Keratinocyte (primary cell): ENCODE measurements around the gene GINS1. TPM values are rescaled to one million over a fixed set of nuclear protein-coding genes. Genes with fewer than 3 reads are reported as not detected.

Experiments
- DNase-seq: peaks from one replicate; pipeline ENCODE4 v3.0.0-alpha.2; 2011; ENCODE audit warnings: low read depth, missing footprints, low spot score
- FAIRE-seq: peaks from 2 replicates; lab custom pipeline; 2011; peaks lifted over from hg19 to GRCh38; lab: Jason Lieb, UNC
- H2AFZ ChIP-seq: 2 replicates; pipeline ENCODE4 v1.6.0; 2012; ENCODE audit warnings: low read length, control low read depth, inconsistent platforms; ENCODE audit not compliant: control insufficient read depth
- H3K27ac ChIP-seq: 2 replicates; pipeline ENCODE4 v1.5.1; 2011; ENCODE audit warnings: low read length; ENCODE audit not compliant: control insufficient read depth, insufficient read depth
- H3K27me3 ChIP-seq: 3 replicates; pipeline ENCODE4 v1.6.0; 2011; ENCODE audit warnings: low read length; ENCODE audit not compliant: control insufficient read depth, insufficient read depth; ENCODE audit errors: extremely low read depth
- H3K36me3 ChIP-seq, 2 experiments: 2 replicates in 1 of 2; 3 replicates in 1 of 2; pipeline ENCODE4 v1.5.1; 2011; ENCODE audit warnings: low read length in 2 of 2, mild to moderate bottlenecking in 1 of 2; ENCODE audit not compliant: control insufficient read depth in 2 of 2, insufficient read depth in 2 of 2; ENCODE audit errors: extremely low read depth in 1 of 2
- H3K4me1 ChIP-seq: 3 replicates; pipeline ENCODE4 v1.5.1; 2011; ENCODE audit warnings: low read length; ENCODE audit not compliant: control insufficient read depth, insufficient read depth; ENCODE audit errors: extremely low read depth
- H3K4me2 ChIP-seq: 3 replicates; pipeline ENCODE4 v1.6.0; 2011; ENCODE audit warnings: low read depth, low read length; ENCODE audit not compliant: control insufficient read depth, insufficient read depth; ENCODE audit errors: extremely low read depth
- H3K4me3 ChIP-seq, 3 experiments: fragments of 200-600 bp in 1 of 3; sonication (generic) in 1 of 3; 2 replicates in 2 of 3; 3 replicates in 1 of 3; pipeline ENCODE4 v1.5.1; 2011 to 2016; ENCODE audit warnings: low read length in 3 of 3, mild to moderate bottlenecking in 3 of 3, control low read depth in 2 of 3, inconsistent platforms in 1 of 3, low read depth in 1 of 3, mixed read lengths in 1 of 3, mixed run types in 1 of 3, moderate library complexity in 1 of 3; ENCODE audit not compliant: control insufficient read depth in 2 of 3, insufficient read depth in 2 of 3; ENCODE audit errors: extremely low read depth in 1 of 3
- H3K79me2 ChIP-seq: 2 replicates; pipeline ENCODE4 v1.6.0; 2012; ENCODE audit warnings: low read length; ENCODE audit not compliant: control insufficient read depth, insufficient read depth
- H3K9ac ChIP-seq: 3 replicates; pipeline ENCODE4 v1.6.0; 2011; ENCODE audit warnings: low read length; ENCODE audit not compliant: control insufficient read depth, insufficient read depth; ENCODE audit errors: extremely low read depth
- H3K9me1 ChIP-seq: 3 replicates; pipeline ENCODE4 v1.6.0; 2011; ENCODE audit warnings: low read length; ENCODE audit not compliant: control insufficient read depth, insufficient read depth; ENCODE audit errors: extremely low read depth
- H3K9me3 ChIP-seq: 2 replicates; pipeline ENCODE4 v1.5.1; 2012; ENCODE audit warnings: low read depth, low read length; ENCODE audit not compliant: control insufficient read depth
- H4K20me1 ChIP-seq: 3 replicates; pipeline ENCODE4 v1.6.0; 2011; ENCODE audit warnings: low read length; ENCODE audit not compliant: control insufficient read depth, insufficient read depth; ENCODE audit errors: extremely low read depth
- CTCF ChIP-seq, 3 experiments: IDR thresholded peaks in 1 of 3; conservative IDR thresholded peaks in 1 of 3; optimal IDR thresholded peaks in 1 of 3; 2 replicates in 2 of 3; 3 replicates in 1 of 3; pipeline versions ENCODE3 to v1.5.1; 2011; ENCODE audit warnings: low read length in 3 of 3, mild to moderate bottlenecking in 3 of 3, moderate library complexity in 2 of 3, control low read depth in 1 of 3, inconsistent platforms in 1 of 3; ENCODE audit not compliant: insufficient read depth in 2 of 3; ENCODE audit errors: extremely low read depth in 1 of 3
- EZH2 ChIP-seq: IDR thresholded peaks from one replicate; pipeline ENCODE4 v1.6.1; 2012; ENCODE audit warnings: inconsistent platforms, mild to moderate bottlenecking, low read length, moderate library complexity
- dilution Hi-C: fragments of 300-500 bp; cut with MboI; formaldehyde crosslinking; loops from one replicate; pipeline ENCODE4 v1.7.0; 2020; ENCODE audit warnings: low sequenced_read_pairs; ENCODE audit not compliant: extremely low pct_ligation_motif_present
- polyA plus RNA-seq, 5 experiments: library from polyadenylated mRNA; depleted of rRNA in 3 of 5; stranded (reverse) in 3 of 5; stranded (forward) in 1 of 5; unstranded in 1 of 5; fragments of >200 nt; gene quantifications; 1 replicate in 1 of 5; 2 replicates in 3 of 5; 3 replicates in 1 of 5; pipeline versions ENCODE4 v1.2.1 to v1.2.3, GENCODE V29; 2011 to 2012; ENCODE audit warnings: missing spikeins in 2 of 5, low read depth in 1 of 5, low replicate concordance in 1 of 5

GINS1 gene
- polyA plus RNA-seq, 1 donor (not counting 4 experiments of a cell fraction or from before 2014, with no cell fraction given): 12.5 TPM

- DNase-seq (no peak), FAIRE-seq (peak; percentile 96)
- H4K20me1 ChIP-seq: no peaks in the 10 kb centered on the region
- no peaks in the 10 kb centered on the region for H3K79me2 ChIP-seq
- no peak overlapping the region for H3K9ac ChIP-seq
- H3K27ac ChIP-seq: peak overlapping the region; percentile 4
- H3K4me1 ChIP-seq: peaks cover 44% of the 10 kb centered on the region
- dilution Hi-C loops: no loop called here
- no peaks in the 10 kb centered on the region for H3K36me3 ChIP-seq
- H3K4me2 ChIP-seq: peak overlapping the region; percentile 45
- no peaks in the 10 kb centered on the region for H3K9me1 ChIP-seq
- peaks cover 8% of the 10 kb centered on the region for H3K27me3 ChIP-seq
- H2AFZ ChIP-seq: no peak overlapping the region
- no peak for TF ChIP-seq CTCF (optimal IDR thresholded peaks at IDR 0.05 in 1 of 3, IDR thresholded peaks at IDR 0.05 in 1 of 3, conservative IDR thresholded peaks at IDR 0.05 in 1 of 3; ENCODE audit: extremely low read depth in 1 of 3, insufficient read depth in 2 of 3, low read length in 3 of 3)
- no peak for TF ChIP-seq EZH2
- no peaks in the 10 kb centered on the region for H3K9me3 ChIP-seq
- H3K4me3 ChIP-seq: no peak overlapping the region
Measured at GRCh38 chr20:25484911-25485511, 77.5 kb downstream of the GINS1 start.

DNA sequence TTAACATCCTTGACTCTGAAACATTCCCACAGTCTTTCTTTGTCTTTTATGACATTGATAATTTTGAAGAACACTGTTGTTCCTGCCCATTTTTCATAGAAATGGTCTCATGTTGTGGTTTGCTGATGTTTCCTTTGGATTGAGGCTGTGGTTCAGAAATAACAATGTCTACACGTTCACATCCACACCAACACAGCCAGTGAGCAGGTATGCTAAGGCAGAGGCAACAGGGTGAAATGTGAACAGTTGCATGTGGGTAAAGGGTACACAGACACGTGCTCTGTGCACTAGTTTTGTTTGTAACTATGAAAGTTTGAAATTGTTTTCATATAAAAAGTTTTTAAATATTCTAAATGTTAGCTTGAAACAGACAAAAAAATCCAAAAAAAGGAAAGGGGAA, 78.4 kb downstream of the GINS1 start:
- Histone ChIP-seq H3K36me3 (no peaks in the 10 kb centered on the region), H3K9me3 (no peaks in the 10 kb centered on the region), H3K27ac (no peak overlapping the region), H4K20me1 (no peaks in the 10 kb centered on the region), H3K9ac (no peak overlapping the region), H3K79me2 (no peaks in the 10 kb centered on the region), H3K27me3 (peaks cover 2% of the 10 kb centered on the region), H3K4me1 (peaks cover 44% of the 10 kb centered on the region), H3K9me1 (no peaks in the 10 kb centered on the region), H2AFZ (no peak overlapping the region), H3K4me2 (no peak overlapping the region), H3K4me3 (no peak overlapping the region)
- DNase-seq (no peak), FAIRE-seq (no peak)
- dilution Hi-C loops: no loop called here
- TF ChIP-seq EZH2 (no peak), CTCF (optimal IDR thresholded peaks at IDR 0.05 in 1 of 3, IDR thresholded peaks at IDR 0.05 in 1 of 3, conservative IDR thresholded peaks at IDR 0.05 in 1 of 3; ENCODE audit: extremely low read depth in 1 of 3, insufficient read depth in 2 of 3, low read length in 3 of 3) (no peak)
